ENCODE results near the gene FRAT2. TPM values are rescaled to one million over a fixed set of nuclear protein-coding genes. Genes with fewer than 3 reads are reported as not detected.

Gene FRAT2
- total RNA-seq, 1 donor from 2014 or later: 8.9 TPM

DNA sequence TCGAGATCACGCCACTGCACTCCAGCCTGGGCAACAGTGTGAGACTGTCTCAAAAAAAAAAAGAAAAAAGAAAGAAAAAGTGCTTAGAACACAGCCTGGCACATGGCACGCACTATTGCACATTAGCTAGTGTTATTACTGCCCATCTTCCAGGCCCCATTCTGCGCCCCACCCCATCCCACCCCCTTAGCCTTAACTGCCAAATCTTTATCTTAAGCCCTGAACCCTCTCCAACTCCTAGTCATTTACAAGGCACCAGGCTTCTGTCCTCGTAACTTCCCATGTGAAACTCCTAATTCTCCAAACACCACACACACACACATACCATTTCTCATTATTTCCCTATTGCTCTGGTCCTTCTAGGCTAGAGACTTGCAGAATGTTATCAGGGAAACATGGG is 4.8 kb downstream of the FRAT2 start:
- TF ChIP-seq, protein P1, sequence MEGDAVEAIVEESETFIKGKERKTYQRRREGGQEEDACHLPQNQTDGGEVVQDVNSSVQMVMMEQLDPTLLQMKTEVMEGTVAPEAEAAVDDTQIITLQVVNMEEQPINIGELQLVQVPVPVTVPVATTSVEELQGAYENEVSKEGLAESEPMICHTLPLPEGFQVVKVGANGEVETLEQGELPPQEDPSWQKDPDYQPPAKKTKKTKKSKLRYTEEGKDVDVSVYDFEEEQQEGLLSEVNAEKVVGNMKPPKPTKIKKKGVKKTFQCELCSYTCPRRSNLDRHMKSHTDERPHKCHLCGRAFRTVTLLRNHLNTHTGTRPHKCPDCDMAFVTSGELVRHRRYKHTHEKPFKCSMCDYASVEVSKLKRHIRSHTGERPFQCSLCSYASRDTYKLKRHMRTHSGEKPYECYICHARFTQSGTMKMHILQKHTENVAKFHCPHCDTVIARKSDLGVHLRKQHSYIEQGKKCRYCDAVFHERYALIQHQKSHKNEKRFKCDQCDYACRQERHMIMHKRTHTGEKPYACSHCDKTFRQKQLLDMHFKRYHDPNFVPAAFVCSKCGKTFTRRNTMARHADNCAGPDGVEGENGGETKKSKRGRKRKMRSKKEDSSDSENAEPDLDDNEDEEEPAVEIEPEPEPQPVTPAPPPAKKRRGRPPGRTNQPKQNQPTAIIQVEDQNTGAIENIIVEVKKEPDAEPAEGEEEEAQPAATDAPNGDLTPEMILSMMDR (IDR thresholded peaks at IDR 0.05; ENCODE audit: unreplicated experiment): no peak
- no peaks in the 10 kb centered on the region for H3K9me3 Mint-ChIP-seq
- peaks cover 7% of the 10 kb centered on the region for H3K27me3 Mint-ChIP-seq (ENCODE audit: low read depth)
- no peak overlapping the region for H3K27ac Mint-ChIP-seq
- H3K36me3 Mint-ChIP-seq: peaks cover 8% of the 10 kb centered on the region
- H3K4me3 Mint-ChIP-seq: no peak overlapping the region
- DNase-seq (ENCODE audit: low spot score in 2 of 2, unreplicated experiment in 2 of 2): no peak
- H3K4me1 Mint-ChIP-seq: peaks cover 34% of the 10 kb centered on the region

DNA sequence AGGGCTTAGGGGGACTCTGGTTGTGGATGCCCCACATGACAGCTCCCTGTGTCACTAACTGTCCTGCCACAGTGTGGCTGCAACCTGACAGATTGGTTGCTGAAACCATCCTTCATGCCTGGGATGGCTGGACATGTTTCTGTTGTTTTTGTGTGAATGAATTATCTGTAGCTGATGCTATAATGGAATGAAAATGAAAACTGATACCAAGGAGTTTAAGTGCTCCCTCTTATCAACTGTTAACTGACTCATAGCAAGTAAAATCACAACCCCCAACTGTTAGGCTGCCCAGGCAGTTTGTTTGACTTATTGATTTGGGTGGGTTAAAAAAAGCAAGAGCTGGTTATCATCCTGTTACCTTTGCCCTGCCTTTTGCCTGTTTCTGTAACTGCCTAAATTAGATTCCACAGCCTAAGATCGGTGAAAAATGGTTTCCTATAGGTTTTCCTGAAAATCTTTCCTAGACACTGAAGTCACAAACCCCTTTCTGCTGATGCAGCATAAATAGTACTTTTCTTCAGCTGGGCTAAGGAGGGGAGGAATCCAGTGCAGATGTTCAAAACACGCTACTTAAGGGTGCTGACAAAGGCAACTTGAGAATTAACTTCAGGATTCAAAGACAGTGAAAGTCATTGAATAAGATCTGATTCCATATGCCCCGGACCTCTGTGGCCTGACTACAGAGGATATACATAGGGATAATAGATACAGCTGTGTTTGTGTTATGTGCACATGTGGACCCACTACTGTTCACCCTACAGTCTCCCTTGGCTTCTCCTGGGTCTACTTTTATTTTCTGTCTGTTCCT is 5.7 kb downstream of the FRAT2 start:
- Mint-ChIP-seq H3K4me3 (no peak overlapping the region), H3K4me1 (peaks cover 34% of the 10 kb centered on the region), H3K36me3 (peaks cover 8% of the 10 kb centered on the region), H3K27me3 (ENCODE audit: low read depth) (peaks cover 7% of the 10 kb centered on the region), H3K27ac (no peak overlapping the region), H3K9me3 (no peaks in the 10 kb centered on the region)
- TF ChIP-seq, protein P1 (IDR thresholded peaks at IDR 0.05; ENCODE audit: unreplicated experiment): no peak
- no peak for DNase-seq (ENCODE audit: low spot score in 2 of 2, unreplicated experiment in 2 of 2)

DNA sequence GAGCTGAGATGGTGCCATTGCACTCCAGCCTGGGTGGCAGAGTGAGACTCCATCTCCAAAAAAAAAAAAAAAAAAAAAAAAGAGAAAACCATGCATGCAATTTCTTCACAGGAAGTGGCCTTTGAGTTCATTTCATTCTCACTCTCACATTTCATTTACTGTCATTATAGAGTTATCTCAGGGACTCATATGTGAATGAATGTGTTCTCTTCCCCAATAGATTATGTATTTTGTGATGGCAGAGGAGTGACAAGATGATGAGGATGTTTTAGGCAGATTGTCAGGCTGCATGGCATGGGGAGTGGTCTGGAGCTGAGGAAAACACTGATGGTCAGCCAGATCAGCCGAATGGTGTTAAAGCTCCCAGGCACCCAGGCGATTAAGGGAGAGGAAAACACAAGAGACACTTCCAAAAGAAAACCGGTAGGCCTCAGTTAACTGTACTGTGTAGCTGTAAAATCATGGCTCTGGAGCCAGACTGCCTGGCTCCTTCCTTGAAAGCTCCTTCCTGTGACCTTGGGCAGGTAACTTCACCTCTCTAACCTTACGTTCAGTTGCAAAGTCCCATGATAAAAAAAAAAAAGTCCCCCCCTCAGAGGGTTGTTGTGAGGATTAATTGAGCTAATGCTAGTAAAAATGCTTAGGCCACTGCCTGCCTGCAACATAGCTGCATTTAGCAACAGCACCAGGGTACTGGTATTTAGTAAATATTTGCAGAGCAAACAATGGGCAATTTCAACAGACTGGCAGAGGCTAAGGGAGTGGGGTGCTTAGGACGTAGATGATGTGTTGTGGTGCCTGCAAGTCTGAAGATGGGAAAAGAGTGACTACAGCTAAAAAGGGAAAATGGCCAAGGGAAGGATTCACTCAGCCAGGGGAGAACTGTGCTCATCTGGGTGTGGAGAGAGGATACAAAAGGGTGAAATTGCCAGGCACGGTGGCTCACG is 6.9 kb downstream of the FRAT2 start:
- Mint-ChIP-seq H3K4me1 (peaks cover 25% of the 10 kb centered on the region), H3K4me3 (no peak overlapping the region)
- no peak for DNase-seq (ENCODE audit: low spot score in 2 of 2, unreplicated experiment in 2 of 2)

DNA sequence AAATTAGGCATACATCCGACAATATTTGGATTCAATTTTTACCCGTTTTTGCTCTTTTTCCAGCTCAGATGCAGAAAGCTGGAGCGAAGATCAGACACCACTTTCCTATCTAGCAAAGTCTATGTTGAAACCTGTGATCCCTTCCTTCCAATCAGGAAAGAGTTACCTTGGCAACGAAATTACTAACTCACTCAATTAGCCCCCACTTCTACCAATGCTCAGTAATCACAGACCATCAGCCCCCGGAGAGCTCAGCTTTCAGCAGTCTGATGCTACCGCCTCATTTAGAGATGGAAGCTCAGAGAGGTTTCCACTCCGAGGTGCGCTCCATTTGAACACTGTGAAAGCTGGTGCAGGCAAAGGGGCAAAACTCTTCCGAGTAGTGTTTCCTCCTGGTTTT is 8.8 kb downstream of the FRAT2 start:
- no peak overlapping the region for H3K4me3 Mint-ChIP-seq
- TF ChIP-seq, protein P1 (IDR thresholded peaks at IDR 0.05; ENCODE audit: unreplicated experiment): no peak
- peaks cover 34% of the 10 kb centered on the region for H3K27me3 Mint-ChIP-seq (ENCODE audit: low read depth)

More for the DNA sequence above, 6.9 kb downstream of the FRAT2 start:
- TF ChIP-seq, protein P1 (IDR thresholded peaks at IDR 0.05; ENCODE audit: unreplicated experiment): no peak
- Mint-ChIP-seq H3K36me3 (peaks cover 8% of the 10 kb centered on the region), H3K27me3 (ENCODE audit: low read depth) (peaks cover 15% of the 10 kb centered on the region), H3K27ac (no peak overlapping the region), H3K9me3 (no peaks in the 10 kb centered on the region)

DNA sequence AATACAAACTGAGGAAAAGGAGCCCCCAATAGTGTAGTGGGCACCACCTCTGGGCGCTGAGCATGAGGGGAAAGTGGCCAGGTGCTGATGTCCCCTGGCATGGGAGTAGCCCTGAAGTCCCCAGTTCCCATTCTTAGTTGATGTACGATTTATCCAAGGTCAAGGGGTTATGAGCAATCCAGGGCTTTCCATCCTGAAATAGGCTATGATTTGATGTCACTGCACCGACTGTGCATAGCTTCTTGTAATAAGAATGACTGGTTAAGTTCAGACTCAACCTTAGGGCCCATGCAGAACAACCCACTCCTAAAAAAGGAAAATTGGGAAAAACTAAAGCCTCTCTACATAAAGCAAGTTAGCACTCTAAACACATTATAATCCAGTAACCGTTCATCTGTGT is 11.0 kb downstream of the FRAT2 start:
- Mint-ChIP-seq H3K27ac (no peak overlapping the region), H3K9me3 (no peaks in the 10 kb centered on the region), H3K4me1 (peaks cover 20% of the 10 kb centered on the region), H3K27me3 (ENCODE audit: low read depth) (peaks cover 45% of the 10 kb centered on the region), H3K36me3 (no peaks in the 10 kb centered on the region), H3K4me3 (no peak overlapping the region)
- TF ChIP-seq, protein P1 (IDR thresholded peaks at IDR 0.05; ENCODE audit: unreplicated experiment): no peak
- no peak for DNase-seq (ENCODE audit: low spot score in 2 of 2, unreplicated experiment in 2 of 2)

More for the DNA sequence above, 8.8 kb downstream of the FRAT2 start:
- Mint-ChIP-seq H3K27ac (no peak overlapping the region), H3K36me3 (peaks cover 8% of the 10 kb centered on the region), H3K4me1 (peaks cover 20% of the 10 kb centered on the region), H3K9me3 (no peaks in the 10 kb centered on the region)
- DNase-seq (ENCODE audit: low spot score in 2 of 2, unreplicated experiment in 2 of 2): no peak

All from mesothelial cell of epicardium (in vitro differentiated cells).